Adrenal gland (tissue), 12 donors: Measurements from ENCODE around the gene MRPL10. TPM values are rescaled to one million over a fixed set of nuclear protein-coding genes. Genes with fewer than 3 reads are reported as not detected.

Source experiments
- DNase-seq, 7 donors: peaks; one replicate each; pipeline ENCODE4 v3.0.0-alpha.2; 2019 to 2020
- H3K27ac ChIP-seq, 5 donors: fragments of 200-600 bp; sonication (generic) in 4 of 5; 1 replicate in 3 of 5; 2 replicates in 2 of 5; pipeline versions ENCODE4 v1.5.1 to v1.8.0; 2016 to 2020; ENCODE audit warnings: mild to moderate bottlenecking in 1 of 5
- H3K27me3 ChIP-seq: fragments of 200-600 bp; 2 replicates; pipeline ENCODE4 v1.8.0; 2021
- H3K36me3 ChIP-seq, 2 donors: fragments of 200-600 bp; replicated peaks in 1 of 2; 1 replicate in 1 of 2; 2 replicates in 1 of 2; pipeline versions ENCODE4 v1.5.1 to v1.8.0; 2018 to 2022
- H3K4me1 ChIP-seq, 2 donors: fragments of 200-600 bp; replicated peaks in 1 of 2; 1 replicate in 1 of 2; 2 replicates in 1 of 2; pipeline versions ENCODE4 v1.5.1 to v1.8.0; 2018 to 2021
- H3K4me3 ChIP-seq, 4 donors: fragments of 200-600 bp; sonication (generic) in 3 of 4; one replicate each; pipeline ENCODE4 v1.5.1; 2016 to 2018
- H3K9me3 ChIP-seq, 3 donors: fragments of 200-600 bp; sonication (generic) in 1 of 3; replicated peaks in 1 of 3; 1 replicate in 2 of 3; 2 replicates in 1 of 3; pipeline versions ENCODE4 v1.5.1 to v1.8.0; 2016 to 2021
- POLR2A ChIP-seq, 2 donors: fragments of 450-650 bp; IDR thresholded peaks; one replicate each; pipeline ENCODE4 v1.6.1; 2017; ENCODE audit warnings: antibody characterized with exemption in 2 of 2, mild to moderate bottlenecking in 2 of 2, moderate library complexity in 1 of 2
- WGBS, 4 donors: extraction: QIAGEN DNeasy Blood & Tissue Kit in 2 of 4; methylation state at CpG; one replicate each; pipeline versions ENCODE4 v1.1.5 to v1.1.7; 2013 to 2017; 5-methylcytosine and 5-hydroxymethylcytosine counted together
- intact Hi-C, 2 donors: fragments of 100-400 bp; cut with DNase I; formaldehyde crosslinking; loops; one replicate each; pipeline versions ENCODE4 v1.14.1 to v1.15.0; 2022 to 2023
- polyA plus RNA-seq, 3 donors: library from polyadenylated mRNA; stranded (reverse); fragments of 200-250 nt in 2 of 3; fragments of 350-450 nt in 1 of 3; fragmentation: Illumina TruSeq in 1 of 3; extraction: RNeasy Lipid Tissue Mini Kit (QIAGEN cat#74804) in 1 of 3; gene quantifications; one replicate each; pipeline ENCODE4 v1.2.3, GENCODE V29; 2013 to 2014
- total RNA-seq, 9 donors: library from RNA; depleted of rRNA in 4 of 9; stranded (reverse); fragments of >200 nt in 4 of 9; fragments of 120-200 nt in 1 of 9; fragmentation: NEBNext Ultra II Directional in 1 of 9; extraction: Animal tissue kit (Norgen Biotek cat#: 25700) in 1 of 9; gene quantifications; one replicate each; pipeline versions ENCODE4 v1.1.0 to v1.2.4, GENCODE V29; 2013 to 2023
- TF ChIP-seq, protein P1 (sequence below), 6 experiments: fragments of 450-650 bp in 4 of 6; fragments of 200-600 bp in 2 of 6; sonication (generic) in 1 of 6; IDR thresholded peaks; 1 replicate in 5 of 6; 2 replicates in 1 of 6; pipeline versions ENCODE4 v1.5.1 to v1.8.0; 2016 to 2021; ENCODE audit warnings: antibody characterized with exemption in 6 of 6, mild to moderate bottlenecking in 2 of 6, moderate library complexity in 1 of 6
- donor health status: healthy with polysubstance abuse.
- donor health status: Bipolar disorder and iron deficiency.
- donor health status: DM: yes; HTN: yes; CAD: no.
- donor health status: DM: no; HTN: no; CAD: no.
- donor health status: DM: no; HTN: no; CAD: no.
- donor health status: DM: yes; HTN: yes; CAD: no.

Gene MRPL10
- total and polyA plus RNA-seq, 12 donors = 29.0 to 72.5 (median 40.9) TPM

DNA sequence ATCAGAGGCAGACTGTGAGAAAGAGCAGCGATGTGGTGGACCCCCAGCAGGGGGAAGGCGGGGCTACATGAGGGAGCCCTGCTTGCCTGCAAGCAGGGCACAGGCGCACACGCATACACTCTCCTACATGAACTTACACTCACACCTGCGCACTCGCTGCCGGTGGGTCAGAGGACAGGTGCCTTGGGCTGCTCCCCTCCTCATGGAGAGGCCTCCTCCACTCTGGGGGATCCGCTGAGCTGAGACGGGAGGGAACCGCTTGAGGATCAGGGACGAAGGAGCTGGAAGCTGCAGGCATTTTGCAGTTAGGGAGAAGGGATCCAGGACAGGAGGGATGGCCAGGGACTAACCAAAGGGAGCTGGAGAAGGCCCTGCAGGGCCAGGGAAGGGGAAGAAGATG lies 23.9 kb downstream of the MRPL10 start:
- no peak overlapping the region for H3K4me3 ChIP-seq
- H3K27me3 ChIP-seq = peaks cover 2% of the 10 kb centered on the region
- no peak for DNase-seq
- TF ChIP-seq, protein P1, sequence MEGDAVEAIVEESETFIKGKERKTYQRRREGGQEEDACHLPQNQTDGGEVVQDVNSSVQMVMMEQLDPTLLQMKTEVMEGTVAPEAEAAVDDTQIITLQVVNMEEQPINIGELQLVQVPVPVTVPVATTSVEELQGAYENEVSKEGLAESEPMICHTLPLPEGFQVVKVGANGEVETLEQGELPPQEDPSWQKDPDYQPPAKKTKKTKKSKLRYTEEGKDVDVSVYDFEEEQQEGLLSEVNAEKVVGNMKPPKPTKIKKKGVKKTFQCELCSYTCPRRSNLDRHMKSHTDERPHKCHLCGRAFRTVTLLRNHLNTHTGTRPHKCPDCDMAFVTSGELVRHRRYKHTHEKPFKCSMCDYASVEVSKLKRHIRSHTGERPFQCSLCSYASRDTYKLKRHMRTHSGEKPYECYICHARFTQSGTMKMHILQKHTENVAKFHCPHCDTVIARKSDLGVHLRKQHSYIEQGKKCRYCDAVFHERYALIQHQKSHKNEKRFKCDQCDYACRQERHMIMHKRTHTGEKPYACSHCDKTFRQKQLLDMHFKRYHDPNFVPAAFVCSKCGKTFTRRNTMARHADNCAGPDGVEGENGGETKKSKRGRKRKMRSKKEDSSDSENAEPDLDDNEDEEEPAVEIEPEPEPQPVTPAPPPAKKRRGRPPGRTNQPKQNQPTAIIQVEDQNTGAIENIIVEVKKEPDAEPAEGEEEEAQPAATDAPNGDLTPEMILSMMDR (IDR thresholded peaks at IDR 0.05) = no peak
- no peak for TF ChIP-seq POLR2A (IDR thresholded peaks at IDR 0.05)
- WGBS, 4 donors = 90 to 97% (median 92%) methylated on average over 7 to 11 of the region's 11 CpGs
- no peaks in the 10 kb centered on the region for H3K9me3 ChIP-seq
- peaks cover 0 to 6% of the 10 kb centered on the region in 2 donors for H3K4me1 ChIP-seq
- intact Hi-C loops = loop anchor here in 1 of 2 donors (10.0 kb wide), 1 partner anchor 143 kb away; no protein-coding TSS in a partner anchor
- peaks cover 0 to 24% of the 10 kb centered on the region in 2 donors for H3K36me3 ChIP-seq
- H3K27ac ChIP-seq = no peak overlapping the region

GRCh38 chr17:47806913-47807255 lies 24.5 kb downstream of the MRPL10 start:
- intact Hi-C loops = loop anchor here in 1 of 2 donors (10.0 kb wide), 1 partner anchor 142 kb away; no protein-coding TSS in a partner anchor
- Histone ChIP-seq H3K4me3 (no peak overlapping the region), H3K4me1 (peaks cover 0 to 6% of the 10 kb centered on the region in 2 donors), H3K36me3 (peaks cover 0 to 24% of the 10 kb centered on the region in 2 donors), H3K9me3 (no peaks in the 10 kb centered on the region), H3K27me3 (peaks cover 2% of the 10 kb centered on the region), H3K27ac (no peak overlapping the region)
- no peak for DNase-seq
- TF ChIP-seq POLR2A (IDR thresholded peaks at IDR 0.05) = no peak
- TF ChIP-seq, protein P1 (IDR thresholded peaks at IDR 0.05) = no peak
- WGBS, 4 donors = 90 to 97% (median 95%) methylated on average over 9 of the region's 9 CpGs

DNA sequence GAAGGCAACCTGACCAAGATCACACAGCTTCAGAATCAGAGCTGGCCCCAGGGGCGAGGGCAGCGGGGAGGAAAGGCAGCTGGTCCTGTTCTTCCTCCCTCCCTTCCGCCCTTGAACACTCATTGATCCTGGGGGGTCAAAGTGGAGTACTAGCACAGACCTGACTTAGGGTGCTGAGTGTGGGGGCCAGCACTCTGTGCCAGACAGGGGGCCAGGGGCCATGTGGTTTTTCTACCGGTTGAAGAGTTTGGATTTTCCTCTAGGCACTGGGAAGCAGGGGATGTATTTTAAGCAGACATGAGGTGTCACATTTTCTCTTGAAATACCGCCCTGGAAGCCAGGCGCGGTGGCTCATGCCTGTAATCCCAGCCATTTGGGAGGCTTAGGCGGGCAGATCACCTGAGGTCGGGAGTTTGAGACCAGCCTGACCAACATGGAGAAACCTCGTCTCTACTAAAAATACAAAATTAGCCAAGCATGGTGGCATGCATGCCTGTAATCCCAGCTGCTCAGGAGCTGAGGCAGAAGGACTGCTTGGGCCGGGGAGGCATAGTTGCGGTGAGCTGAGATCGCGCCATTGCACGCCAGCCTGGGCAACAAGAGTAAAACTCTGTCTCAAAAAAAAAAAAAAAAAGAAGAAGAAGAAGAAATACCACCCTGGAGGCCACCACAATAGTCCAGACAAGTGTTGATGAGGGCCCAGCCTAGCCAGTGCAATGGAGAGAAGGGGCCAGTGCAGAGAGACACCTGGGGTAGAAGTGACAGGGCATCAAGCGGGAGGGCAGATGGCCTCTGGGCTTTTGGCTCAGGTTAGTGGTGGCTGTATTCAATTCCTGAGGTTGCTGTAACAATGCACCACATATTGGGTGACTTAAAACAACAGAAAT lies 25.1 kb downstream of the MRPL10 start:
- 89 to 93% (median 91%) methylated on average over 14 to 16 of the region's 16 CpGs for WGBS, 4 donors
- H3K36me3 ChIP-seq = peaks cover 0 to 24% of the 10 kb centered on the region in 2 donors
- H3K9me3 ChIP-seq = no peaks in the 10 kb centered on the region
- peaks cover 2% of the 10 kb centered on the region for H3K27me3 ChIP-seq
- peaks cover 0 to 6% of the 10 kb centered on the region in 2 donors for H3K4me1 ChIP-seq
- DNase-seq = no peak
- no peak for TF ChIP-seq POLR2A (IDR thresholded peaks at IDR 0.05)
- TF ChIP-seq, protein P1 (IDR thresholded peaks at IDR 0.05) = no peak
- intact Hi-C loops = loop anchor here in 1 of 2 donors (10.0 kb wide), 1 partner anchor 141 kb away; no protein-coding TSS in a partner anchor
- H3K27ac ChIP-seq = no peak overlapping the region
- H3K4me3 ChIP-seq = no peak overlapping the region

- Histone ChIP-seq H3K27ac (no peak overlapping the region), H3K4me1 (no peaks in the 10 kb centered on the region)
- intact Hi-C loops = loop anchor here in 1 of 2 donors (10.0 kb wide), 1 partner anchor 140 kb away; no protein-coding TSS in a partner anchor
Observed at GRCh38 chr17:47804461-47804860, 26.9 kb downstream of the MRPL10 start.

More at GRCh38 chr17:47804461-47804860, 26.9 kb downstream of the MRPL10 start:
- WGBS, 4 donors = 58 to 78% (median 70%) methylated on average over 2 to 3 of the region's 3 CpGs
- peaks cover 2% of the 10 kb centered on the region for H3K27me3 ChIP-seq
- peak in 1 of 7 donors; percentile 12 for DNase-seq
- H3K36me3 ChIP-seq = peaks cover 0 to 19% of the 10 kb centered on the region in 2 donors
- no peak overlapping the region for H3K4me3 ChIP-seq
- TF ChIP-seq POLR2A (IDR thresholded peaks at IDR 0.05) = no peak
- TF ChIP-seq, protein P1 (IDR thresholded peaks at IDR 0.05) = no peak
- no peaks in the 10 kb centered on the region for H3K9me3 ChIP-seq
